GM19351 (cell line): ENCODE results near the gene KCNA10.
"Not testable (repeated sequence)": the region's sequence is repeated elsewhere in the genome, so short reads cannot be mapped to it uniquely, and the experiment has no call there.

ENCODE experiments used
- ATAC-seq: cut with Tn5 transposase; IDR thresholded peaks from one replicate; pipeline ENCODE4 v1.9.1; 2021; ENCODE audit warnings: mild to moderate bottlenecking, moderate library complexity; ENCODE audit not compliant: unreplicated experiment

Gene KCNA10

GRCh38 chr1:110535985-110536384, 17.0 kb upstream of the KCNA10 start:
- no peak for ATAC-seq

GRCh38 chr1:110533230-110533629, 14.3 kb upstream of the KCNA10 start:
- no peak for ATAC-seq

- ATAC-seq, result no peak
These were observed 10.0 kb upstream of the KCNA10 start for GRCh38 chr1:110529011-110529410.

GRCh38 chr1:110526201-110526780, 7.3 kb upstream of the KCNA10 start:
- ATAC-seq, result no peak

- ATAC-seq, result no peak
These were observed 6.2 kb upstream of the KCNA10 start for GRCh38 chr1:110525249-110525595.

- ATAC-seq, result no peak
These were observed 5.6 kb upstream of the KCNA10 start for GRCh38 chr1:110524311-110525248.

- ATAC-seq, result no peak
These were observed 4.0 kb upstream of the KCNA10 start for GRCh38 chr1:110523011-110523410.

GRCh38 chr1:110522560-110522959, 3.6 kb upstream of the KCNA10 start:
- ATAC-seq, result no peak

- no peak for ATAC-seq
These were observed 1.9 kb upstream of the KCNA10 start for GRCh38 chr1:110520827-110521226.

GRCh38 chr1:110515891-110516290, 3.1 kb downstream of the KCNA10 start:
- no peak for ATAC-seq

GRCh38 chr1:110515041-110515440, 3.9 kb downstream of the KCNA10 start:
- ATAC-seq, result no peak

- no peak for ATAC-seq
These were observed 5.5 kb downstream of the KCNA10 start for GRCh38 chr1:110513511-110513910.

- no peak for ATAC-seq
These were observed 7.5 kb downstream of the KCNA10 start for GRCh38 chr1:110511436-110511835.

- not testable (repeated sequence) for ATAC-seq
These were observed 8.1 kb downstream of the KCNA10 start for GRCh38 chr1:110510921-110511320.

- no peak for ATAC-seq
These were observed 9.3 kb downstream of the KCNA10 start for GRCh38 chr1:110509655-110510054.

- ATAC-seq, result no peak
These were observed 10.7 kb downstream of the KCNA10 start for GRCh38 chr1:110508028-110508940.

- no peak for ATAC-seq
These were observed 12.4 kb downstream of the KCNA10 start for GRCh38 chr1:110506541-110506940.

- no peak for ATAC-seq
These were observed 13.4 kb downstream of the KCNA10 start for GRCh38 chr1:110505596-110505995.

- no peak for ATAC-seq
These were observed 14.7 kb downstream of the KCNA10 start for GRCh38 chr1:110504226-110504625.

GRCh38 chr1:110503471-110503870, 15.5 kb downstream of the KCNA10 start:
- no peak for ATAC-seq

GRCh38 chr1:110502402-110503151, 16.4 kb downstream of the KCNA10 start:
- no peak for ATAC-seq
